OCI-LY7 (cell line): ENCODE results near the gene AWAT2.

ENCODE experiments used
- CTCF ChIP-seq: fragments of 200-600 bp; sonication (generic); conservative IDR thresholded peaks from 2 replicates; pipeline ENCODE4 v1.5.1; 2014; ENCODE audit warnings: mild to moderate bottlenecking, antibody characterized with exemption, low read length, moderate library complexity, mixed read lengths
- EZH2phosphoT487 ChIP-seq: fragments of 200-600 bp; sonication (generic); IDR thresholded peaks from 2 replicates; pipeline ENCODE4 v1.6.1; 2018; ENCODE audit warnings: low read depth, borderline replicate concordance, mild to moderate bottlenecking, mixed run types, antibody characterized with exemption, low read length, moderate library complexity, mixed read lengths

- no peak for TF ChIP-seq CTCF
- TF ChIP-seq EZH2phosphoT487, result no peak
Observed at GRCh38 chrX:70084592-70085240, 35.0 kb upstream of the AWAT2 start.
